HG02642 (cell line): ENCODE results near the gene STPG1.

Source experiments
- ATAC-seq: cut with Tn5 transposase; IDR thresholded peaks from one replicate; pipeline ENCODE4 v1.9.1; 2021; ENCODE audit warnings: mild to moderate bottlenecking; ENCODE audit not compliant: unreplicated experiment, poor library complexity

Gene STPG1

DNA sequence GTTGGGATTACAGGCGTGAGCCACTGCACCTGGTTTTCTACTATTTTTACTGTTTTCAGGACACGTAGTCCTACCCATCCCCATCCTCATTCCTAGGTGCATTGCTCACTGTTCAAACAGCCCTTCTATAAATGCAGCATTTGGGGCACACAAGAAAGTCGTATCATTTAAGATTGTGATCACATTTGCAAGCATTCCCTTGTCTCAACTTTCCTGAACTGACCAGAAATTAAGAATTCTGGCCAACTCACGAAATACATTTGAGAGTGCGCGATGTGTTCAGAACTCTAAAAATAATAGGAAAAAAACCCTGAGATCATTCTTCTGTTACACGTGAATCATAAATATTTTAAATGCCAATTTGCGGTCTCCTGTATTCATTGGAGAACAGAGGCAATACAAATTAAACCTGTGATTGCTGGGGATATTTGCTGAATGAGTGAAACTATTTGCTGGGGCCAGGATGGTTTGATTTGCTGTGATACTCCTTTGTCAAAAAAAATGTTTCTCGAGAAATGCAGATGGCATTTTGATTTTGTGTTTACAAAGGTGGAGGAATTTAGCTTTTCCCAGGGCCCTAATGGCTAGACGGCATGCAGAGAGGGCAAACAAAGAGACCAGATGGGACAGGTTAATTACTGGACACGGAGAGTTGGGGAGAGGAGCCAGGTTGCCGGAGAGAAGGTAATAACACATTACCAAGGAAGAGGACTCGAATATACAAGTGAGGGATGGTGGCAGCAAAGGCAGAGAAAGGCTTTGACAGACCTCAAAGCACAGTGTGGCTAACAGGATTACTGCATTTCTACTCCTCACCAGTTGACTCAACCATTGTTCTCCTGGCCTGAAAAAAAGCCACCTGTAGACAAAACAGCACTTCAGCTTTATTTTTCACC is 38.4 kb downstream of the STPG1 start:
- no peak for ATAC-seq

GRCh38 chr1:24373710-24374109 is 39.9 kb downstream of the STPG1 start:
- ATAC-seq: no peak

GRCh38 chr1:24373044-24373443 is 40.5 kb downstream of the STPG1 start:
- no peak for ATAC-seq

GRCh38 chr1:24369801-24370200 is 43.8 kb downstream of the STPG1 start:
- ATAC-seq: no peak

DNA sequence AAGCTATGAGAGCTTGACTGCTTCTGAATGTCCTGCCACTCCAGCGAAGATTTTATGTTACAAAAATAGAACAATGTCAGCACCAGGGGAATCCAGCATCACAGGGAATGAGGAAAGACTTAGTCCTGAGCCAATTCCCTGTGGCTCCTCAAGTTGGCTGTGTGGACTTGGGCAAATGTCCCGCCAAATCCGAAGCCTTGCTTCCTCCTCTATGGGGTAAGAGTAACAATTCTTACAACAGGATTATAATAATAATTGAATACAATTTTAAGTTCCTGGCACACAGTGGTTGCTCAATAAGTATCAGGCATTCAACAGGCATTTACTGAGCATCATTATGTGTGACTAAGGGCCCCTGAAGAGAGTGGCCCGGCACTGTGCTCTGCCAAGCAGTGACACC is 44.4 kb downstream of the STPG1 start:
- no peak for ATAC-seq

- no peak for ATAC-seq
Observed at GRCh38 chr1:24366707-24367106, 46.9 kb downstream of the STPG1 start.

- no peak for ATAC-seq
Observed at GRCh38 chr1:24364975-24365678, 48.5 kb downstream of the STPG1 start.

- ATAC-seq: no peak
Observed at GRCh38 chr1:24364605-24364974, 49.0 kb downstream of the STPG1 start.

DNA sequence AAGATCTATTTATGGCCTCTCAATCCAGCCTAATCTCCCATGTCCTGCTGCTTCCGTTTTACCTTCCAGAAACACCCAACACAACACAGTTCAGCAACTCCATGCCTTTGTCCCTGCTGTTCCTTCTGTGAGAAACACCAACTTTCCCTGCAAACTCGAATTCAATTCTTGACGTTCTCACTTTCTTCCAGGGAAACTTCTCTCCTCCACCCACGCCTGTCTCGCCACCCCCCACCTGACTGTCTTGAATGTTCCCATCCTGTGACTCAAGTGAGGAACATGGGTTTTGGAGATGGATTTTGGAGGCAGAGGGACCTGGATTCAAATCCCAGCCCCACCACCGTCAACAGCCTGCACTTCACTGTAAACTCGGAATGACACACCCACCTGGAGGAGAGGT is 49.6 kb downstream of the STPG1 start:
- no peak for ATAC-seq

DNA sequence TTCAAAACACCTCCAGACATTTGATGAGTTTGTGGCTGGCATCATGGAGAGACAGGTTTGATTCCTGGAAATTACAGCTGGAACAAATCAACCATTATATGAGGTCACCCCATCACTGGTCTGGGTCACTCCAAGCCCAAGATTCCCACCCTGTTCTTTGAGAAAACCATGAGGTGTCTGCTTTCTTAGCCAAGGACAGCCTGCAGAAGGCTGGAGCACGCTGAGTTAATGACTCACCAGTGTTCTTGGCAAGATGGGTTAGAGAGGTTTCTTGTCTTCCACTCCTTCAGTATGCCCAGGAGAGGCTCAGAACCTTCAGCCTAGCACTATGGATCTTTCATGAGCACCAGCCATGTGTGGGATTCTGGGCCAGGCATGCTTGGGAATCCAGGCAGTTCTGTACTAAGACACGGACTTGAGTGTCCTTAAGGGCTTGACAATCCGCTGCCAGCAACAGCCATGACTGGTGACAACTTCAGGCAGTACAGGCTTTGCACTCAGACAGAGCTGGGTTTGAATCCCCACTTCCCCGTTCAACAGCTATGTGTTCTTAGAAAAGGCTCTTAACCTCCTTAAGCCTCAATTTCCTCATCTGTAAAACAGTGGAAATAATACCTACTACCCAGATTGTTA is 50.5 kb downstream of the STPG1 start:
- ATAC-seq: no peak

DNA sequence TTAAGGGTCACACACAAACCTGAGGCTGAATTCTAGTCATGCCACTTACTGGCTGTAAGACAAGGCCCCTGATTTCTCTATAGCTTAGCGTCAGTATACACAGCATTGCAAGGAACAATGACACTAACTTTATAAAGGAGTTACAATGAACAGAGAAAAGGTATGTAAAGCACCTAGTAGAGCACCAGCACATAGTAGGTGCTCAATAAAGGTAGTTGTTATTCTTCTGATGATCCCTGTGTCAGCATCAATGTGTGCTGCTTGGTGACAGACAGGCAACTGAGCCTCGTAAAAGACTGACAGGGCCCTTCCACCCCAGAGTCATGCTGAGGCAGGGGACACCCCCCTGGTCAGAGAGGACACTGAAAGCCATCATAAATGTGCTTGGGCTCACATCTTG is 51.2 kb downstream of the STPG1 start:
- ATAC-seq: no peak

- no peak for ATAC-seq
Observed at GRCh38 chr1:24361811-24362210, 51.8 kb downstream of the STPG1 start.

GRCh38 chr1:24360681-24361080 is 52.9 kb downstream of the STPG1 start:
- no peak for ATAC-seq

DNA sequence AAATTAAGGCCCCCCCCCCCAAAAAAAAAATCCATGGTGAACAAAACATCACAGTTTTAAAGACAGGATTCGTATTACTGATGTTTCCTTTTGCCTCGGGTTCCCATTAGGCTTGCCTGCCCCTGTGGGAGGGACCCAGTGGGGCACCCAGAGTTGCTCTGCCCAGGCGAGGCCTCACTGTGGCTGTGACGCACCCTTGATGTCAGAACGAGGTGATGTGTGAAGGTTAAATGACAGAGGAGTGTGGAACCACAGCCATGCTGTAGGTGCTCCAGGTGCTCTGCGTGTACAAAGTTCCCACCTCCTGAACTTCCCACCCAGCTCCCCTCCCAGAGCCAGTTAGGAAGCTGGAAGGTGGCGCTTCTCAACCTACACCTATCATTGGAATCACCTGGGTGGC is 56.5 kb downstream of the STPG1 start:
- ATAC-seq: no peak

GRCh38 chr1:24355466-24355865 is 58.1 kb downstream of the STPG1 start:
- ATAC-seq: no peak

DNA sequence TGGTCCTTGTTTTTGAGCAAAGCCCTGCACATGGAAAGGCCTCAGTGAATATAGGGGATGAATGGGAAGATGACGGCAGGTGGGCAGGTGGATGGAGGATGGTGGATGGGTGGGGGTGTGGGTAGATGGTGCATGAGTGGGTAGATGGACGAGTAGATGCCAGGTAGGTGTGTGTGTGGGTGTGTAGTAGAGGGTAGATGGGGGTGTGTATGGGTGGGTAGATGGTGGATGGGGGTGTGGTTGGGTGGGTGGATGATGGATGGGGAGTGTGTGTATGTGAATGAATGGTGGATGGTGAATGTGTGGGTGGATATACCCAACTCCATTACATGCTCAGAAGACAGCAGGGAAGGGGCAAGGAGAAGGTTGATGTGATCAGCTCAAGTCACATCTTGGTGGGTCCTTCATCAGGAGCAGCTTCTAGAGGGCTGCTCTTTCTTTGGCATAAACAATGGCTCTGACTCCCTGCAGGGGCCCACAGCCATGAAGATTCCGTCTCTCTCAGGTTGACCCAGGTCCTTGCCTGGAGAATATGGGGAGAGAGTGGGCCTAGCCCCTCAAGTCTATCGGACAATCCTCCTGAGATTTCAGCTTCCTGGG is 60.2 kb downstream of the STPG1 start:
- no peak for ATAC-seq

- no peak for ATAC-seq
Observed at GRCh38 chr1:24351918-24352627, 61.5 kb downstream of the STPG1 start.

DNA sequence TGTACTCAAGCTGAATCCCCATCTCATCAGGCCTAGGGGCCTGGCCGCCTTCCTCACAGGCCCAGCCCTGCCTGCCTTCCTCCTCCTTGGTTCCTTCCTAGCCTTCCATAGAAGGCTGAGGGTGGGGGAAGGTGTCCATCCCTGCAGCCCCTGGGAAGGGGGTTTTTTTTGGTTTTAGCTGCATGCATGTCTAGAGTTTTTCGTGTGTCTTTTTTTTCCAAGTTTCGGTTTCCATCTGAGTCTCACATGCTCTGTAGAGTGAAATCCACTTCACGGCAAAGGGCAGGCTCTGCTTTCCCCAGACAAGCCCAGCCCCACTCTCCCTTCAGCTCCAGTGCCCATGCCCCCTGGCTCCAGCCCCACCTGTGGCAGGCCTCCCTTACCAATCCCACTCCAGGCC is 62.3 kb downstream of the STPG1 start:
- peak; percentile 46 for ATAC-seq

DNA sequence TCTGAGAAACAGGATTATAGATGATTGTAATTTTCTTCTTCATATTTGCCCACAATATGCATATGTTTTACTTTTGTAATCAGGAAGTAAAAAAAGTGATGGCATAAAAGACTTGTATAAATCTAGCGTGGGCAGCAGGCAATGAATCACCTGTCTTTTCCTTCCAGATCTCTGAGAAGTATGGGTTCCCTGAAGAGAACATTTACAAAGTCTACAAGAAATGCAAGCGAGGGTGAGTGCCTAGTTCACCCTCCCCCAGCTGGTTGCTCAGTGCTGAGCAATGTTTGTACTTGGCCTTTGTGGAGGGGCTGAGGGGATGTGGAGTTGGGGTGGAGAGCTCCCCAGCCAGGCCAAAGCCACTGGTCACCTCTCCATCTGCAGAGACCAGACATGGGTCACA is 63.7 kb downstream of the STPG1 start:
- no peak for ATAC-seq

- ATAC-seq: no peak
Observed at GRCh38 chr1:24348196-24348595, 65.4 kb downstream of the STPG1 start.
